Measurements from ENCODE around the gene HLA-F.

- no peak for TF ChIP-seq CTCF (conservative IDR thresholded peaks at IDR 0.05; ENCODE audit: low read length)
- TF ChIP-seq EZH2phosphoT487 (IDR thresholded peaks at IDR 0.05; ENCODE audit: borderline replicate concordance), result no peak
These were observed 38.8 kb downstream of the HLA-F start for GRCh38 chr6:29762051-29762450.

All from Loucy (cell line).